Activated CD8-positive, alpha-beta T cell treated with anti-CD3 and anti-CD28 coated beads for 36 hours (primary cell): ENCODE results near the gene TMEM120A. TPM values are rescaled to one million over a fixed set of nuclear protein-coding genes. Genes with fewer than 3 reads are reported as not detected.

Experiments used
- ATAC-seq: fragments of 200-7000 bp; cut with Tn5 transposase; one replicate; pipeline ENCODE4 v1.10.0; 2021; ENCODE audit warnings: mild to moderate bottlenecking, moderate library complexity
- CTCF ChIA-PET: fragments of 350-600 bp; sonication (Branson Sonifier 250); formaldehyde crosslinking; loops from one replicate; lab custom pipeline; 2021; ENCODE audit warnings: antibody characterized with exemption; lab: Charles Lee
- POLR2A ChIA-PET: fragments of 350-600 bp; sonication (Branson Sonifier 250); formaldehyde crosslinking; loops from one replicate; lab custom pipeline; 2021; ENCODE audit warnings: antibody characterized with exemption; lab: Charles Lee
- DNase-seq: peaks from one replicate; pipeline ENCODE4 v3.0.0-alpha.2; 2020
- H3K27ac Mint-ChIP-seq: one replicate; pipeline ENCODE4 v1.8.0; 2021; ENCODE audit warnings: mild to moderate bottlenecking, mixed read lengths
- H3K27me3 Mint-ChIP-seq: one replicate; pipeline ENCODE4 v1.8.0; 2021; ENCODE audit warnings: mixed read lengths
- H3K36me3 Mint-ChIP-seq: one replicate; pipeline ENCODE4 v1.8.0; 2021; ENCODE audit warnings: low read depth, mixed read lengths
- H3K4me1 Mint-ChIP-seq: one replicate; pipeline ENCODE4 v1.8.0; 2021; ENCODE audit warnings: low read depth, mixed read lengths
- H3K4me3 Mint-ChIP-seq: one replicate; pipeline ENCODE4 v1.8.0; 2021; ENCODE audit warnings: mild to moderate bottlenecking, moderate library complexity, mixed read lengths
- H3K9me3 Mint-ChIP-seq: one replicate; pipeline ENCODE4 v1.8.0; 2021; ENCODE audit warnings: mixed read lengths
- CTCF ChIP-seq: fragments of 200-600 bp; IDR thresholded peaks from one replicate; pipeline ENCODE4 v1.8.0; 2022; ENCODE audit warnings: antibody characterized with exemption, mild to moderate bottlenecking
- intact Hi-C: fragments of 100-400 bp; cut with micrococcal nuclease; formaldehyde crosslinking; loops from one replicate; pipeline ENCODE4 v1.10.0; 2022
- total RNA-seq, 2 experiments: library from RNA; stranded (reverse); gene quantifications; one replicate each; pipeline ENCODE4 v1.2.3, GENCODE V29; 2021

The TMEM120A gene
- total RNA-seq, 2 experiments from 2014 or later, result 12.2 to 12.4 TPM

GRCh38 chr7:75958802-75959543, 35.4 kb downstream of the TMEM120A start:
- Mint-ChIP-seq H3K9me3 (no peaks in the 10 kb centered on the region), H3K36me3 (peaks cover 9% of the 10 kb centered on the region), H3K27ac (no peak overlapping the region), H3K27me3 (no peaks in the 10 kb centered on the region), H3K4me3 (no peak overlapping the region), H3K4me1 (no peaks in the 10 kb centered on the region)
- ChIA-PET POLR2A (no interaction called here), CTCF (no interaction called here)
- no peak for TF ChIP-seq CTCF
- DNase-seq, result no peak
- no peak for ATAC-seq
- intact Hi-C loops, result no loop called here

DNA sequence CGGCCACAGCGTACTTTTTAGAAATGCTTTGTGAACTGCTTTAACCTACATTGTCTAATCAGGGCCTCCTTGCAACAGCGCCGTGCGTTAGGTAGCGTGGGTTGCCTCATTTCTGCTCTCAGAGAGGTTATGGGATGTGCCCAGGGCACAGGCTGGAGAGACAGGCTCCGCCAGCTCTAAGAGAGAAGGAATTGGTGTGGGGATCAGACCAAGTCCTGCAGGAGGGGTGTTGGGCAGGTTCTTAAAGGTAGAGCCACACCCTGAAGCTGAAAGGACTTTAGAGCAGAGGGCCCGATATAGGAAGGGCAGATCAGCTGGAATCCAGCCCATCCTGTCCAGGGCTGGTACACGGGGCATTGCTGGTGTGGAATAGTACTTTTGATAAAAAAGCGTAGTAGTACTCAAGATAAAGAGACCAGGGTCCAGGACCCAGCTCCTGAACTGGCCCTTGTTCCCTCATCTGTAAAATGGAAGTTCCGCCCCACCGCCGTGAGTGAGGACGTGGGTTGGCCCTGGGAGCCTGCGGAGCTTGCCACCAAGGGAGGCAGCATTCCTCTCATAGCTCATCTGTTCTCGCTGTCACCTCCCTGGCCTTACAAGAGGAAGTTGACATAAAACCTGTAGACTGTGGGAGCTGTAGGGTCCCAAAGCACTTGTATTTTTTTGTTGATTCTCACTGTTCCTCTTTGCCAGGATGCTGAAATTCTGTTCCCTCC, 37.2 kb downstream of the TMEM120A start:
- Mint-ChIP-seq H3K36me3 (peaks cover 9% of the 10 kb centered on the region), H3K4me1 (no peaks in the 10 kb centered on the region), H3K9me3 (no peaks in the 10 kb centered on the region), H3K4me3 (no peak overlapping the region), H3K27ac (no peak overlapping the region), H3K27me3 (no peaks in the 10 kb centered on the region)
- no peak for ATAC-seq
- ChIA-PET POLR2A (no interaction called here), CTCF (no interaction called here)
- intact Hi-C loops, result no loop called here
- TF ChIP-seq CTCF, result no peak
- no peak for DNase-seq

DNA sequence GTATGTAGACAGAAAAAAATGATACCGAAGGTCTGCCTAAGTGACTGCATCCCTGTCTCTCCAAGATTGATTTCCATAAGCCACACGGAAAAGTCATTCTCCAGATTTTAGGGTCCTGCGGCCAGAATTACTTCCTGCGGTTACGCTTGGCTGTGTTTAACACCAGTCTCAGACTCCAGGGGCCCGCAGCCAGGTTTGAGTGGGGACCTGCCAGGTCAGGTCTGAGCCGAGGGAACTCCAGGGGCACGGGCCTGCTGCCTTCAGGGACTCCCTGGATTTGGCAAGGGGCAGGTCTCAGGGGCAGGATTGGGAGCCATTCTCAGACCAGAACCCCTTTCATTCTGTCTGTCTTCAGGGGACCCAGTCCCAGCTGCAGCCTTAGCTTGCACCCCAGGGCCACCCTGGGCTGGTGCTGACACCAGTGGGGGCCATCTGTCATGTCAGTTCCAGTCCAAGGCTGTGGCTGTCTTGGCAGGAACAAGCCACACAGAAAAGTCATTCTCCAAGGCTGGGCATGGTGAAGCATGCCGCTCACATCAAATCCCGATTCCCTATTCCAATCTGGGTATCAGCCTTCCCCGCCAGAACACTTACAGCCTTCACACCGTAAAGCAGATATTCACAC, 39.0 kb downstream of the TMEM120A start:
- Mint-ChIP-seq H3K36me3 (peaks cover 9% of the 10 kb centered on the region), H3K27me3 (no peaks in the 10 kb centered on the region), H3K4me1 (no peaks in the 10 kb centered on the region), H3K4me3 (no peak overlapping the region), H3K9me3 (no peaks in the 10 kb centered on the region), H3K27ac (no peak overlapping the region)
- ChIA-PET CTCF (no interaction called here), POLR2A (no interaction called here)
- ATAC-seq, result no peak
- no peak for TF ChIP-seq CTCF
- DNase-seq, result no peak
- intact Hi-C loops, result no loop called here

DNA sequence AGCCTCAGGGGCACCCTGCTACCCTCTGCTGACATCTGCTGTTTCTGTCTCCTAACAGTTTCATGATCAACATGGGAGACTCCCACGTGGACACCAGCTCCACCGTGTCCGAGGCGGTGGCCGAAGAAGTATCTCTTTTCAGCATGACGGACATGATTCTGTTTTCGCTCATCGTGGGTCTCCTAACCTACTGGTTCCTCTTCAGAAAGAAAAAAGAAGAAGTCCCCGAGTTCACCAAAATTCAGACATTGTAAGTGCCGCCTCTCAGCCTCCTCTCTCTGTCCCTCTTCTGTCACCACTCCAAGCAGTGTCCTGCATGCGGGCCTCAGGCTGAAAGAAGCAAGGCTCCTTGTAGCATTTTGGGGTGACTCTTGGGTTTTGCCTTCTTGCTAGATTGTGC, 40.5 kb downstream of the TMEM120A start:
- intact Hi-C loops, result no loop called here
- no peaks in the 10 kb centered on the region for H3K9me3 Mint-ChIP-seq

More for the DNA sequence above, 40.5 kb downstream of the TMEM120A start:
- ATAC-seq, result no peak
- no peak for DNase-seq
- no peaks in the 10 kb centered on the region for H3K4me1 Mint-ChIP-seq
- no peaks in the 10 kb centered on the region for H3K27me3 Mint-ChIP-seq
- no peak overlapping the region for H3K27ac Mint-ChIP-seq
- no peak for TF ChIP-seq CTCF
- POLR2A ChIA-PET, result no interaction called here
- CTCF ChIA-PET, result interaction anchor here (0.8 kb wide), 1 partner anchor 66 kb away, joined by 3 read pairs; no protein-coding TSS in a partner anchor
- peaks cover 9% of the 10 kb centered on the region for H3K36me3 Mint-ChIP-seq
- H3K4me3 Mint-ChIP-seq, result no peak overlapping the region
